Endothelial cell of umbilical vein (primary cell): Measurements from ENCODE around the gene PRRT1. TPM values are rescaled to one million over a fixed set of nuclear protein-coding genes. Genes with fewer than 3 reads are reported as not detected.
"Not testable (repeated sequence)": the region's sequence is repeated elsewhere in the genome, so short reads cannot be mapped to it uniquely, and the experiment has no call there.

Experiments used
- BruUV-seq: library from RNA; stranded (reverse); fragments of 400-500 nt; replicated peaks from 2 replicates; lab custom pipeline; 2021; lab: Mats Ljungman, UMichigan
- CTCF ChIA-PET: fragments of 300-600, 350-600 bp; sonication (Branson Sonifier 250); formaldehyde crosslinking; loops from one replicate; lab custom pipeline; 2021; ENCODE audit warnings: antibody characterized with exemption, inconsistent platforms; lab: Charles Lee
- POLR2A ChIA-PET: fragments of 300-600, 350-600 bp; sonication (Branson Sonifier 250); formaldehyde crosslinking; loops from one replicate; lab custom pipeline; 2021; ENCODE audit warnings: antibody characterized with exemption, inconsistent platforms; lab: Charles Lee
- DNase-seq: peaks from one replicate; pipeline ENCODE4 v3.0.0-alpha.2; 2011; ENCODE audit warnings: low read depth, low spot score
- FAIRE-seq: peaks from 2 replicates; lab custom pipeline; 2011; peaks lifted over from hg19 to GRCh38; lab: Jason Lieb, UNC
- H2AFZ ChIP-seq: 2 replicates; pipeline ENCODE4 v1.6.0; 2012; ENCODE audit warnings: low read depth, low read length, control low read depth, inconsistent platforms
- H3K27ac ChIP-seq: 2 replicates; pipeline ENCODE4 v1.5.1; 2011; ENCODE audit warnings: low read depth, mild to moderate bottlenecking, control low read depth, low read length, moderate library complexity; ENCODE audit not compliant: insufficient read depth
- H3K27me3 ChIP-seq, 2 experiments: 2 replicates each; pipeline versions ENCODE4 v1.6.0 to v1.6.1; 2011; ENCODE audit warnings: low read length in 2 of 2, mixed read lengths in 1 of 2; ENCODE audit not compliant: control insufficient read depth in 2 of 2, insufficient read depth in 2 of 2
- H3K36me3 ChIP-seq, 2 experiments: 2 replicates in 1 of 2; 3 replicates in 1 of 2; pipeline ENCODE4 v1.5.1; 2011; ENCODE audit warnings: low read length in 2 of 2, mild to moderate bottlenecking in 1 of 2, moderate library complexity in 1 of 2; ENCODE audit not compliant: control insufficient read depth in 2 of 2, insufficient read depth in 2 of 2; ENCODE audit errors: extremely low read depth in 1 of 2
- H3K4me1 ChIP-seq: 3 replicates; pipeline ENCODE4 v1.5.1; 2011; ENCODE audit warnings: mild to moderate bottlenecking, low read length; ENCODE audit not compliant: control insufficient read depth, insufficient read depth; ENCODE audit errors: extremely low read depth
- H3K4me2 ChIP-seq: 2 replicates; pipeline ENCODE4 v1.6.1; 2011; ENCODE audit warnings: low read length, control low read depth, mixed read lengths; ENCODE audit not compliant: insufficient read depth
- H3K4me3 ChIP-seq, 3 experiments: fragments of 200-600 bp in 1 of 3; sonication (generic), shearing (Covaris generic) in 1 of 3; replicated peaks in 1 of 3; 2 replicates each; pipeline ENCODE4 v1.5.1; 2011 to 2016; ENCODE audit warnings: control low read depth in 3 of 3, low read length in 3 of 3, mild to moderate bottlenecking in 2 of 3, inconsistent platforms in 1 of 3, low read depth in 1 of 3, moderate library complexity in 1 of 3; ENCODE audit not compliant: insufficient read depth in 1 of 3
- H3K79me2 ChIP-seq: 2 replicates; pipeline ENCODE4 v1.6.0; 2012; ENCODE audit warnings: low read length, inconsistent platforms; ENCODE audit not compliant: control insufficient read depth, insufficient read depth
- H3K9ac ChIP-seq: replicated peaks from 2 replicates; pipeline ENCODE3; 2011; ENCODE audit warnings: low read length, control low read depth; ENCODE audit not compliant: insufficient read depth; ENCODE audit errors: extremely low read depth
- H3K9me1 ChIP-seq: replicated peaks from 3 replicates; pipeline ENCODE4 v1.6.0; 2011; ENCODE audit warnings: mild to moderate bottlenecking, low read length; ENCODE audit not compliant: control insufficient read depth, insufficient read depth; ENCODE audit errors: extremely low read depth
- H3K9me3 ChIP-seq: replicated peaks from 2 replicates; pipeline ENCODE4 v1.5.1; 2012; ENCODE audit warnings: low read length, inconsistent platforms; ENCODE audit not compliant: control insufficient read depth, insufficient read depth
- H4K20me1 ChIP-seq: replicated peaks from 2 replicates; pipeline ENCODE3; 2011; ENCODE audit warnings: mild to moderate bottlenecking, low read length; ENCODE audit not compliant: control insufficient read depth, insufficient read depth; ENCODE audit errors: extremely low read depth
- EZH2 ChIP-seq: IDR thresholded peaks from 2 replicates; pipeline ENCODE4 v1.6.1; 2012; ENCODE audit warnings: borderline replicate concordance, low read depth, mild to moderate bottlenecking, moderate library complexity, low read length, inconsistent platforms; ENCODE audit not compliant: severe bottlenecking
- FOS ChIP-seq: IDR thresholded peaks from 2 replicates; pipeline ENCODE4 v1.6.1; 2011; ENCODE audit warnings: mild to moderate bottlenecking, low read length, moderate library complexity, borderline replicate concordance; ENCODE audit not compliant: insufficient read depth
- GATA2 ChIP-seq: IDR thresholded peaks from 2 replicates; pipeline ENCODE4 v1.7.0; 2011; ENCODE audit warnings: low read depth, mild to moderate bottlenecking, moderate library complexity, mixed read lengths, low read length; ENCODE audit not compliant: insufficient read length, insufficient read depth
- JUN ChIP-seq: IDR thresholded peaks from 2 replicates; pipeline ENCODE4 v1.6.1; 2011; ENCODE audit warnings: borderline replicate concordance, low read depth; ENCODE audit not compliant: insufficient read length, insufficient read depth
- MYC ChIP-seq: IDR thresholded peaks from one replicate; pipeline ENCODE4 v1.6.1; 2011; ENCODE audit warnings: mild to moderate bottlenecking, low read depth, low read length
- POLR2A ChIP-seq: IDR thresholded peaks from 2 replicates; pipeline ENCODE4 v1.6.1; 2012; ENCODE audit warnings: low read depth, mild to moderate bottlenecking, control low read depth, low read length
- POLR2AphosphoS5 ChIP-seq: IDR thresholded peaks from 2 replicates; pipeline ENCODE4 v1.6.1; 2012; ENCODE audit warnings: low read depth, mild to moderate bottlenecking, control low read depth, low read length, moderate library complexity; ENCODE audit not compliant: insufficient read depth
- dilution Hi-C: fragments of 300-500 bp; cut with MboI; formaldehyde crosslinking; loops from one replicate; pipeline ENCODE4 v1.15.0; 2019; ENCODE audit warnings: low sequenced_read_pairs; ENCODE audit not compliant: extremely low pct_ligation_motif_present
- intact Hi-C: fragments of 100-400 bp; cut with micrococcal nuclease; formaldehyde crosslinking; loops from one replicate; pipeline ENCODE4 v1.10.0; 2022
- polyA plus RNA-seq, 4 experiments: library from polyadenylated mRNA; depleted of rRNA in 3 of 4; stranded (reverse) in 3 of 4; unstranded in 1 of 4; fragments of >200 nt; gene quantifications; 2 replicates each; pipeline versions ENCODE4 v1.2.1 to v1.2.3, GENCODE V29; 2011 to 2012; ENCODE audit warnings: missing spikeins in 1 of 4
- total RNA-seq: library from RNA; stranded (reverse); gene quantifications from 2 replicates; pipeline ENCODE4 v1.2.3, GENCODE V29; 2021
- TF ChIP-seq, protein P1 (sequence below): IDR thresholded peaks from 2 replicates; pipeline ENCODE4 v1.6.1; 2011; ENCODE audit not compliant: insufficient read depth, insufficient read length
- TF ChIP-seq, protein P2 (sequence below), 2 donors: IDR thresholded peaks; 1 replicate in 1 of 2; 2 replicates in 1 of 2; pipeline ENCODE4 v1.5.1; 2011; ENCODE audit warnings: low read length in 2 of 2, mild to moderate bottlenecking in 2 of 2, moderate library complexity in 2 of 2, control low read depth in 1 of 2, inconsistent platforms in 1 of 2, low read depth in 1 of 2; ENCODE audit not compliant: insufficient read depth in 1 of 2; ENCODE audit errors: extremely low read depth in 1 of 2

Gene PRRT1
- total and polyA plus RNA-seq, 2 donors (not counting 3 experiments of a cell fraction or from before 2014, with no cell fraction given): 0.55 to 1.3 TPM

DNA sequence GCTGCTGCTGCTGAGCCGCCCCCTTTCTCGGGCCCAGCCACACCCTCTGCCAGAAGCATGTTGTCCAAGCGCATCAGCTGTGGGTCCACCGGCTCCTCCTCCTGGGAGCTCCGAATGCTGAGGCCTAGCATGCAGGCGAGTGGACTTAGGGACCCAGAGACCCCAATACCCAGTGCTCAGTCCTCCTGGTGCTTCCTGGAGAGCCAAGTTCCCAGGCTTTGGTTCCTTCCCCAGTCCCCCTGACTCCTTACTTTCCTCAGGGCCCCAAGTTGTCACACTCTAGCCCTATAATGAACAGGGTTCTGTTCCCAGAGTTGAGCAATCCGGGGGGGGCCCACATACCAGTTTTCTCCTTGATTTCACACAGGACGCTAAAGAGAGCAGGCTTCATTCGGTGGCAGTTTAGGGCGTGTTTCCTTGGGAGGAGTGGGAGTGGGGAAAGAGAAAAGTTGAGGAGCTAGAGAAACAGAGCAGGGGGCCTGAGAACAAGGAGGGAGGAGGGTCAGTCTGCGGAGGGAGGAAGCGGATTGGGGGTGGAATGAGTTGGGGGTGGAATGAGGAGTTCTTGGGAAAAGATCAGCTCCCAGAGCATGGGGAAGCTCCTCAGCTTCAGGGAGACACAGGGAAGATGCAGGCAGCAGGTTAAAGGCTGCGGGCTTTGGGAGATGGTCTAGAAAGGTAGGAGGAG, 36.8 kb upstream of the PRRT1 start:
- CTCF ChIA-PET: interaction anchor here (0.7 to 1.1 kb wide), 2 partner anchors 10 to 60 kb away, joined by 3 to 4 read pairs; partner anchors contain the start of gene ATF6B
- no TSS peak for BruUV-seq

DNA sequence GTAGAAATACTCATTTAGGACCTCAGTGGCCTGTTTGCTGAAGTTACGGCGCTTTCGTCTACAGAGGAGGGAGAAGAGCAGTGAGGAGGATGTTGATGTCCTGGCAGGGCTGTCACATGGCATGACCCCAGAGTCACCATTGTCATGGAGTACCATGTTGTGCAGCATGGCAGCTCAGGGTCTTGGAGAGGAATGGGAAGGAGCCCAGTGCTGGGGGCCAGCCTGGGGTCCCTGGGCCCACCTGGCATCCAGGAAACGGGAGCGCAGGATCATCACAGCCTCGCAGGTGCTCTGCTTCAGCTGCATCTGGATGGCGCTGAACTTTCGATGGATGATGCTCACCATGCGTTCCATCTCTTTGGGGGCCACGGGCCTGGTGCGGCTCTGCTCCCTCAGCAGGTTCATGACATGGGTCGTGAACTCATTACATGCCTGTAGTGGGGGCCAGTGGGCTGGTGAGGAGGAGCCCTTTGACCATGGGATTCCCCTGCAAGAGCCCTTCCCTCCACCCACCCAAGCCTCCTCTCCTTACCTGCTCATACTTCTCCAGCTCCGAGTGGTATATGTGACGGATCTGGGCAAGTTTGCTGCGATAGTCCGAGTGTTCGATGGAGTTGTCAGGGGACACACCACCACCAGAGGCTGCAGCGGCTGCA, 36.1 kb upstream of the PRRT1 start:
- H3K27me3 ChIP-seq, H3K9me3 ChIP-seq, H3K9ac ChIP-seq, DNase-seq, H4K20me1 ChIP-seq, BruUV-seq, H3K9me1 ChIP-seq, dilution Hi-C loops, intact Hi-C loops, H2AFZ ChIP-seq: not testable (repeated sequence)
- H3K79me2 ChIP-seq: peaks cover 23% of the 10 kb centered on the region
- peak overlapping the region; percentile 18 for H3K27ac ChIP-seq
- POLR2A ChIA-PET: interaction anchor here (1.2 kb wide), 1 partner anchor 8 kb away, joined by 4 read pairs; no protein-coding TSS in a partner anchor
- peak; percentile 49 for FAIRE-seq
- H3K4me3 ChIP-seq: peak overlapping the region in 1 of 3 experiments; percentile 83
- peak overlapping the region; percentile 89 for H3K4me2 ChIP-seq
- H3K4me1 ChIP-seq: peaks cover 38% of the 10 kb centered on the region
- H3K36me3 ChIP-seq: peaks cover 0 to 20% of the 10 kb centered on the region in 2 experiments
- CTCF ChIA-PET: interaction anchor here (0.7 kb wide), 1 partner anchor 9 kb away, joined by 3 read pairs; no protein-coding TSS in a partner anchor

More for the DNA sequence above, 36.8 kb upstream of the PRRT1 start:
- H3K27me3 ChIP-seq: no peaks in the 10 kb centered on the region
- H3K9ac ChIP-seq: peak overlapping the region; percentile 66
- no peak overlapping the region for H2AFZ ChIP-seq
- peaks cover 0 to 18% of the 10 kb centered on the region in 2 experiments for H3K36me3 ChIP-seq
- peak overlapping the region; percentile 32 to 83 (median 73) for H3K4me3 ChIP-seq
- intact Hi-C loops: no loop called here
- peak overlapping the region; percentile 89 for H3K4me2 ChIP-seq
- TF ChIP-seq, protein P1, sequence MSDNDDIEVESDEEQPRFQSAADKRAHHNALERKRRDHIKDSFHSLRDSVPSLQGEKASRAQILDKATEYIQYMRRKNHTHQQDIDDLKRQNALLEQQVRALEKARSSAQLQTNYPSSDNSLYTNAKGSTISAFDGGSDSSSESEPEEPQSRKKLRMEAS: no peak
- TF ChIP-seq GATA2: no peak
- no peak for TF ChIP-seq MYC
- TF ChIP-seq POLR2A: no peak
- no peak for TF ChIP-seq POLR2AphosphoS5
- no peak for TF ChIP-seq EZH2
- TF ChIP-seq, protein P2, sequence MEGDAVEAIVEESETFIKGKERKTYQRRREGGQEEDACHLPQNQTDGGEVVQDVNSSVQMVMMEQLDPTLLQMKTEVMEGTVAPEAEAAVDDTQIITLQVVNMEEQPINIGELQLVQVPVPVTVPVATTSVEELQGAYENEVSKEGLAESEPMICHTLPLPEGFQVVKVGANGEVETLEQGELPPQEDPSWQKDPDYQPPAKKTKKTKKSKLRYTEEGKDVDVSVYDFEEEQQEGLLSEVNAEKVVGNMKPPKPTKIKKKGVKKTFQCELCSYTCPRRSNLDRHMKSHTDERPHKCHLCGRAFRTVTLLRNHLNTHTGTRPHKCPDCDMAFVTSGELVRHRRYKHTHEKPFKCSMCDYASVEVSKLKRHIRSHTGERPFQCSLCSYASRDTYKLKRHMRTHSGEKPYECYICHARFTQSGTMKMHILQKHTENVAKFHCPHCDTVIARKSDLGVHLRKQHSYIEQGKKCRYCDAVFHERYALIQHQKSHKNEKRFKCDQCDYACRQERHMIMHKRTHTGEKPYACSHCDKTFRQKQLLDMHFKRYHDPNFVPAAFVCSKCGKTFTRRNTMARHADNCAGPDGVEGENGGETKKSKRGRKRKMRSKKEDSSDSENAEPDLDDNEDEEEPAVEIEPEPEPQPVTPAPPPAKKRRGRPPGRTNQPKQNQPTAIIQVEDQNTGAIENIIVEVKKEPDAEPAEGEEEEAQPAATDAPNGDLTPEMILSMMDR (IDR thresholded peaks at IDR 0.05; ENCODE audit: extremely low read depth in 1 of 2, insufficient read depth in 1 of 2, low read depth in 1 of 2, low read length in 2 of 2): no peak
- no peak for TF ChIP-seq FOS
- TF ChIP-seq JUN: no peak
- no peaks in the 10 kb centered on the region for H4K20me1 ChIP-seq
- FAIRE-seq: peak; percentile 69
- dilution Hi-C loops: no loop called here
- POLR2A ChIA-PET: no interaction called here
- H3K9me1 ChIP-seq: no peaks in the 10 kb centered on the region
- H3K4me1 ChIP-seq: peaks cover 41% of the 10 kb centered on the region
- H3K79me2 ChIP-seq: peaks cover 23% of the 10 kb centered on the region
- peak overlapping the region; percentile 51 for H3K27ac ChIP-seq
- DNase-seq: peak; percentile 29
- no peaks in the 10 kb centered on the region for H3K9me3 ChIP-seq
